HK-2 (cell line): Measurements from ENCODE around the gene APOA4.
"Not testable (repeated sequence)": the region's sequence is repeated elsewhere in the genome, so short reads cannot be mapped to it uniquely, and the experiment has no call there.

Source experiments
- DNase-seq: peaks from one replicate; pipeline ENCODE4 v3.0.0-alpha.2; 2018; ENCODE audit not compliant: unreplicated experiment

APOA4 gene

GRCh38 chr11:116804001-116804400 is 19.1 kb downstream of the APOA4 start:
- DNase-seq = no peak

- not testable (repeated sequence) for DNase-seq
Measured at GRCh38 chr11:116801662-116802061, 21.4 kb downstream of the APOA4 start.

- no peak for DNase-seq
Measured at GRCh38 chr11:116800610-116801009, 22.5 kb downstream of the APOA4 start.

- no peak for DNase-seq
Measured at GRCh38 chr11:116798368-116798767, 24.7 kb downstream of the APOA4 start.

GRCh38 chr11:116797816-116798215 is 25.3 kb downstream of the APOA4 start:
- no peak for DNase-seq

- DNase-seq = no peak
Measured at GRCh38 chr11:116796548-116796947, 26.6 kb downstream of the APOA4 start.

- DNase-seq = no peak
Measured at GRCh38 chr11:116794851-116795250, 28.3 kb downstream of the APOA4 start.

- DNase-seq = no peak
Measured at GRCh38 chr11:116793772-116794097, 29.4 kb downstream of the APOA4 start.

- DNase-seq = no peak
Measured at GRCh38 chr11:116792869-116793771, 30.0 kb downstream of the APOA4 start.

GRCh38 chr11:116792144-116792868 is 30.8 kb downstream of the APOA4 start:
- no peak for DNase-seq

GRCh38 chr11:116791813-116792143 is 31.3 kb downstream of the APOA4 start, which contains the start of gene APOA5:
Gene APOA5 (minus strand): TSS chr11:116791879. CDS start chr11:116791860, 19 bp downstream.
- no peak for DNase-seq

- peak; percentile 39 for DNase-seq
Measured at GRCh38 chr11:116791002-116791812, 31.9 kb downstream of the APOA4 start.

- DNase-seq = no peak
Measured at GRCh38 chr11:116790167-116791001, 32.7 kb downstream of the APOA4 start.

- DNase-seq = no peak
Measured at GRCh38 chr11:116788975-116789374, 34.1 kb downstream of the APOA4 start.

- no peak for DNase-seq
Measured at GRCh38 chr11:116788534-116788933, 34.6 kb downstream of the APOA4 start.

GRCh38 chr11:116787786-116788486 is 35.2 kb downstream of the APOA4 start, which contains the start of gene ZPR1:
Gene ZPR1 (minus strand): TSS chr11:116788023. CDS start chr11:116787990, 33 bp downstream.
- peak; percentile 63 for DNase-seq

GRCh38 chr11:116787436-116787785 is 35.7 kb downstream of the APOA4 start:
- DNase-seq = no peak

- DNase-seq = no peak
Measured at GRCh38 chr11:116786966-116787365, 36.1 kb downstream of the APOA4 start.

- no peak for DNase-seq
Measured at GRCh38 chr11:116786326-116786725, 36.8 kb downstream of the APOA4 start.

- DNase-seq = no peak
Measured at GRCh38 chr11:116782728-116783127, 40.4 kb downstream of the APOA4 start.

- no peak for DNase-seq
Measured at GRCh38 chr11:116778556-116778955, 44.5 kb downstream of the APOA4 start.
